H1 (cell line): ENCODE data around the gene VPS41. TPM values are rescaled to one million over a fixed set of nuclear protein-coding genes. Genes with fewer than 3 reads are reported as not detected.

Experiments used
- CTCF ChIA-PET: fragments of 300-600 bp; sonication (Branson Sonifier 250); formaldehyde crosslinking; loops from one replicate; lab custom pipeline; 2021; ENCODE audit not compliant: partially characterized antibody; lab: Charles Lee
- POLR2A ChIA-PET: fragments of 300-600 bp; sonication (Branson Sonifier 250); formaldehyde crosslinking; loops from one replicate; lab custom pipeline; 2021; ENCODE audit warnings: inconsistent platforms; ENCODE audit not compliant: partially characterized antibody; lab: Charles Lee
- DNase-seq, 2 experiments: peaks; one replicate each; pipeline versions ENCODE4 v3.0.0 to v3.0.0-alpha.2; 2010 to 2022; ENCODE audit warnings: low spot score in 2 of 2, low read depth in 1 of 2, mixed read lengths in 1 of 2
- FAIRE-seq: peaks from 2 replicates; lab custom pipeline; 2011; peaks lifted over from hg19 to GRCh38; lab: Jason Lieb, UNC
- H2AFZ ChIP-seq: 2 replicates; pipeline ENCODE4 v1.8.1; 2012; ENCODE audit warnings: low read length, inconsistent platforms
- H2AK5ac ChIP-seq: 2 replicates; pipeline ENCODE4 v1.6.1; 2013; ENCODE audit warnings: low read depth, low read length
- H2BK120ac ChIP-seq: replicated peaks from 2 replicates; pipeline ENCODE3; 2013; ENCODE audit warnings: low read depth, low read length, inconsistent platforms
- H2BK12ac ChIP-seq: 2 replicates; pipeline ENCODE4 v1.6.1; 2013; ENCODE audit warnings: low read depth, low read length
- H2BK15ac ChIP-seq: 2 replicates; pipeline ENCODE4 v1.6.1; 2013; ENCODE audit warnings: low read length
- H2BK20ac ChIP-seq: 2 replicates; pipeline ENCODE4 v1.6.1; 2013; ENCODE audit warnings: low read length
- H2BK5ac ChIP-seq: 2 replicates; pipeline ENCODE4 v1.6.1; 2013; ENCODE audit warnings: low read depth, low read length
- H3K14ac ChIP-seq: 2 replicates; pipeline ENCODE4 v1.6.1; 2013; ENCODE audit warnings: inconsistent platforms; ENCODE audit not compliant: insufficient read length
- H3K18ac ChIP-seq: 2 replicates; pipeline ENCODE4 v1.6.1; 2013; ENCODE audit warnings: low read length; ENCODE audit errors: extremely low read depth
- H3K23ac ChIP-seq: 2 replicates; pipeline ENCODE4 v1.6.1; 2013; ENCODE audit warnings: inconsistent platforms; ENCODE audit not compliant: insufficient read length
- H3K23me2 ChIP-seq: 2 replicates; pipeline ENCODE4 v1.6.1; 2013; ENCODE audit warnings: low read depth, low read length
- H3K27ac ChIP-seq: 2 replicates; pipeline ENCODE4 v1.6.1; 2011; ENCODE audit warnings: low read depth, low read length, inconsistent platforms
- H3K27me3 ChIP-seq, 4 experiments: replicated peaks in 1 of 4; 1 replicate in 1 of 4; 2 replicates in 3 of 4; pipeline versions ENCODE4 v1.6.1 to v1.8.1; 2011 to 2013; ENCODE audit warnings: low read length in 3 of 4, mild to moderate bottlenecking in 3 of 4, inconsistent platforms in 2 of 4, mixed read lengths in 2 of 4, moderate library complexity in 1 of 4; ENCODE audit not compliant: control insufficient read depth in 3 of 4, insufficient read depth in 3 of 4; ENCODE audit errors: extremely low read depth in 1 of 4
- H3K36me3 ChIP-seq, 4 experiments: 2 replicates each; pipeline versions ENCODE4 v1.6.1 to v1.8.1; 2011 to 2013; ENCODE audit warnings: mild to moderate bottlenecking in 4 of 4, low read length in 3 of 4, moderate library complexity in 2 of 4, control low read depth in 1 of 4, inconsistent platforms in 1 of 4; ENCODE audit not compliant: insufficient read depth in 4 of 4, control insufficient read depth in 2 of 4
- H3K4ac ChIP-seq: replicated peaks from 2 replicates; pipeline ENCODE3; 2013; ENCODE audit warnings: low read length, low read depth, mixed read lengths, inconsistent platforms; ENCODE audit not compliant: insufficient read length
- H3K4me1 ChIP-seq, 4 experiments: replicated peaks in 1 of 4; 1 replicate in 1 of 4; 2 replicates in 3 of 4; pipeline versions ENCODE4 v1.6.1 to v1.8.1; 2011 to 2013; ENCODE audit warnings: low read length in 3 of 4, inconsistent platforms in 2 of 4, mixed read lengths in 1 of 4; ENCODE audit not compliant: insufficient read depth in 4 of 4, control insufficient read depth in 3 of 4
- H3K4me2 ChIP-seq, 2 experiments: 2 replicates each; pipeline versions ENCODE4 v1.6.1 to v1.8.1; 2011 to 2013; ENCODE audit warnings: low read depth in 2 of 2, low read length in 2 of 2, control low read depth in 1 of 2, inconsistent platforms in 1 of 2, mild to moderate bottlenecking in 1 of 2; ENCODE audit not compliant: insufficient read depth in 1 of 2
- H3K4me3 ChIP-seq, 4 experiments: fragments of 200-600, 300-600 bp in 1 of 4; sonication (generic), shearing (Covaris generic), sonication (Bioruptor Twin) in 1 of 4; 2 replicates each; pipeline versions ENCODE4 v1.5.1 to v1.8.1; 2011 to 2016; ENCODE audit warnings: low read length in 4 of 4, low read depth in 3 of 4, control low read depth in 2 of 4, inconsistent platforms in 2 of 4, mild to moderate bottlenecking in 2 of 4, mixed read lengths in 1 of 4, moderate library complexity in 1 of 4; ENCODE audit not compliant: insufficient read depth in 2 of 4; ENCODE audit errors: extremely low read depth in 1 of 4
- H3K56ac ChIP-seq: replicated peaks from 2 replicates; pipeline ENCODE3; 2013; ENCODE audit warnings: low read depth, mild to moderate bottlenecking, mixed read lengths, low read length, inconsistent platforms; ENCODE audit not compliant: insufficient read length
- H3K79me1 ChIP-seq: 2 replicates; pipeline ENCODE4 v1.6.1; 2013; ENCODE audit warnings: low read depth, low read length, control low read depth
- H3K79me2 ChIP-seq, 2 experiments: 2 replicates each; pipeline versions ENCODE4 v1.6.1 to v1.8.1; 2012 to 2013; ENCODE audit warnings: low read length in 2 of 2, mild to moderate bottlenecking in 2 of 2, inconsistent platforms in 1 of 2; ENCODE audit not compliant: insufficient read depth in 2 of 2, control insufficient read depth in 1 of 2
- H3K9ac ChIP-seq, 4 experiments: replicated peaks in 1 of 4; 1 replicate in 1 of 4; 2 replicates in 3 of 4; pipeline versions ENCODE4 v1.6.1 to v1.8.1; 2011 to 2013; ENCODE audit warnings: low read depth in 3 of 4, low read length in 3 of 4, control low read depth in 2 of 4, mild to moderate bottlenecking in 2 of 4, moderate library complexity in 2 of 4, inconsistent platforms in 1 of 4; ENCODE audit errors: extremely low read depth in 1 of 4
- H3K9me3 ChIP-seq, 2 experiments: 2 replicates each; pipeline versions ENCODE4 v1.6.1 to v1.8.1; 2012 to 2013; ENCODE audit warnings: mild to moderate bottlenecking in 2 of 2, moderate library complexity in 2 of 2, control low read depth in 1 of 2, inconsistent platforms in 1 of 2, low read depth in 1 of 2, low read length in 1 of 2, mixed read lengths in 1 of 2; ENCODE audit not compliant: insufficient read depth in 2 of 2
- H4K20me1 ChIP-seq, 2 experiments: replicated peaks in 1 of 2; 2 replicates each; pipeline versions ENCODE3 to v1.8.1; 2011 to 2013; ENCODE audit warnings: inconsistent platforms in 2 of 2, low read length in 2 of 2, mild to moderate bottlenecking in 1 of 2; ENCODE audit not compliant: insufficient read depth in 2 of 2, control insufficient read depth in 1 of 2
- H4K5ac ChIP-seq: 2 replicates; pipeline ENCODE4 v1.6.1; 2013; ENCODE audit warnings: low read length, low read depth, mixed read lengths, inconsistent platforms; ENCODE audit not compliant: insufficient read length
- H4K8ac ChIP-seq: 2 replicates; pipeline ENCODE4 v1.8.0; 2013; ENCODE audit warnings: mild to moderate bottlenecking, moderate library complexity, low read length, inconsistent platforms; ENCODE audit not compliant: insufficient read depth; ENCODE audit errors: extremely low read depth
- H4K91ac ChIP-seq: replicated peaks from 2 replicates; pipeline ENCODE3; 2013; ENCODE audit warnings: low read length, mixed read lengths, inconsistent platforms; ENCODE audit not compliant: insufficient read length
- CBX8 ChIP-seq: fragments of 300-800, 300-1000 bp; sonication (generic); IDR thresholded peaks from 2 replicates; pipeline ENCODE4 v1.7.1; 2016; ENCODE audit warnings: low read depth, low read length, borderline replicate concordance
- EP300 ChIP-seq, 2 experiments: IDR thresholded peaks; 1 replicate in 1 of 2; 2 replicates in 1 of 2; pipeline ENCODE4 v1.6.1; 2011 to 2012; ENCODE audit warnings: low read depth in 2 of 2, low read length in 2 of 2, mild to moderate bottlenecking in 2 of 2, borderline replicate concordance in 1 of 2, inconsistent platforms in 1 of 2, moderate library complexity in 1 of 2
- GTF2F1 ChIP-seq: IDR thresholded peaks from 2 replicates; pipeline ENCODE4 v1.6.1; 2012; ENCODE audit warnings: low read depth, low read length, improper control_type of control experiment, borderline replicate concordance
- MAFK ChIP-seq: IDR thresholded peaks from 2 replicates; pipeline ENCODE4 v1.6.1; 2012; ENCODE audit warnings: low read depth, mild to moderate bottlenecking, improper control_type of control experiment, low read length
- POLR2AphosphoS5 ChIP-seq: IDR thresholded peaks from 2 replicates; pipeline ENCODE4 v1.6.1; 2011; ENCODE audit warnings: low read depth, low read length
- RAD21 ChIP-seq, 2 experiments: IDR thresholded peaks in 1 of 2; conservative IDR thresholded peaks in 1 of 2; 2 replicates each; pipeline ENCODE4 v1.6.1; 2011; ENCODE audit warnings: low read depth in 2 of 2, low read length in 2 of 2, improper control_type of control experiment in 1 of 2, inconsistent platforms in 1 of 2, mild to moderate bottlenecking in 1 of 2, moderate library complexity in 1 of 2
- SUZ12 ChIP-seq: fragments of 200-600 bp; sonication (generic); IDR thresholded peaks from 2 replicates; pipeline ENCODE4 v1.6.1; 2012; ENCODE audit warnings: mild to moderate bottlenecking, inconsistent platforms, low read length, moderate library complexity, mixed read lengths
- WGBS, 2 experiments: shearing (Covaris generic) in 1 of 2; methylation state at CpG; one replicate each; pipeline versions ENCODE4 v1.1.6 to v1.1.7; 2013 to 2015; ENCODE audit warnings: low lambda C conversion rate in 2 of 2, mixed read lengths in 2 of 2, inconsistent platforms in 1 of 2, low coverage in 1 of 2, missing lambda C conversion rate in 1 of 2; ENCODE audit not compliant: insufficient replicate concordance in 2 of 2, insufficient coverage in 1 of 2, insufficient read length in 1 of 2; ENCODE audit errors: extremely low coverage in 1 of 2, missing lambda C conversion rate in 1 of 2; 5-methylcytosine and 5-hydroxymethylcytosine counted together
- polyA plus RNA-seq, 7 experiments: library from polyadenylated mRNA; depleted of rRNA in 3 of 7; stranded (reverse) in 5 of 7; unstranded in 2 of 7; fragments of >200 nt in 5 of 7; fragments of 200-250 nt in 2 of 7; gene quantifications; 1 replicate in 5 of 7; 2 replicates in 1 of 7; 4 replicates in 1 of 7; pipeline versions ENCODE4 v1.2.1 to v1.2.3, GENCODE V29; 2011 to 2013; ENCODE audit warnings: missing spikeins in 2 of 7, mixed read lengths in 2 of 7
- total RNA-seq: library from RNA; stranded (reverse); fragmentation: NEBNext Ultra II Directional; extraction: Animal tissue kit (Norgen Biotek cat#: 25700); gene quantifications from 2 replicates; pipeline ENCODE4 v1.2.1, GENCODE V29; 2021

Gene VPS41
- total and polyA plus RNA-seq, 2 of the 8 experiments (the other 6 are each of a cell fraction or from before 2014, with no cell fraction given): 10.7 to 63.3 TPM

- H2BK12ac ChIP-seq: no peak overlapping the region
- no peak overlapping the region for H3K27ac ChIP-seq
- H2AK5ac ChIP-seq: no peak overlapping the region
- H3K79me2 ChIP-seq: peaks cover 0 to 33% of the 10 kb centered on the region in 2 experiments; a peak in 2 of 4 replicates
- H3K56ac ChIP-seq: no peak overlapping the region
- no peak for FAIRE-seq
- no peaks in the 10 kb centered on the region for H3K27me3 ChIP-seq
- peaks cover 5% of the 10 kb centered on the region for H3K79me1 ChIP-seq
- peak overlapping the region; percentile 69 to 95; a peak in 3 of 4 replicates for H3K4me2 ChIP-seq
- no peak for DNase-seq
- H3K23me2 ChIP-seq: no peaks in the 10 kb centered on the region; the same call in 1 of the 2 replicates
- no peak overlapping the region for H4K5ac ChIP-seq
- H3K9ac ChIP-seq: no peak overlapping the region
- H4K91ac ChIP-seq: no peak overlapping the region
- H3K4ac ChIP-seq: no peak overlapping the region
- peaks cover 2 to 3% of the 10 kb centered on the region in 2 experiments for H4K20me1 ChIP-seq
- no peak overlapping the region for H2BK15ac ChIP-seq
- H2BK120ac ChIP-seq: no peak overlapping the region
- H4K8ac ChIP-seq: no peak overlapping the region
- no peaks in the 10 kb centered on the region for H3K36me3 ChIP-seq
- WGBS, 2 experiments: 86% methylated on average over 1 of the region's 1 CpG; no CpG with 5 or more reads in 1 of the 2 experiments
- no peak overlapping the region for H3K18ac ChIP-seq
- no peaks in the 10 kb centered on the region for H3K9me3 ChIP-seq
- TF ChIP-seq EP300 (IDR thresholded peaks at IDR 0.05; ENCODE audit: borderline replicate concordance in 1 of 2, low read depth in 2 of 2, low read length in 2 of 2): no peak
- TF ChIP-seq MAFK: no peak
- no peak for TF ChIP-seq RAD21 (IDR thresholded peaks at IDR 0.05 in 1 of 2, conservative IDR thresholded peaks at IDR 0.05 in 1 of 2; ENCODE audit: low read depth in 2 of 2, low read length in 2 of 2)
- no peak for TF ChIP-seq GTF2F1
- TF ChIP-seq POLR2AphosphoS5: no peak
- no peak for TF ChIP-seq SUZ12
- no peak for TF ChIP-seq CBX8
- peaks cover 0 to 9% (median 1%) of the 10 kb centered on the region in 4 experiments; a peak in 1 of 7 replicates for H3K4me1 ChIP-seq
- H3K14ac ChIP-seq: no peak overlapping the region
- no peak overlapping the region for H2BK5ac ChIP-seq
- H3K23ac ChIP-seq: no peak overlapping the region
- POLR2A ChIA-PET: no interaction called here
- peak overlapping the region in 1 of 4 experiments; percentile 88; a peak in 2 of 8 replicates for H3K4me3 ChIP-seq
- H2AFZ ChIP-seq: no peak overlapping the region
- CTCF ChIA-PET: no interaction called here
- no peak overlapping the region for H2BK20ac ChIP-seq
Measured at GRCh38 chr7:38907766-38908165, 1.2 kb downstream of the VPS41 start.
